Spleen (tissue), 13 donors: ENCODE results near the gene PTBP1. TPM values are rescaled to one million over a fixed set of nuclear protein-coding genes. Genes with fewer than 3 reads are reported as not detected.

Source experiments
- DNase-seq: peaks from one replicate; pipeline ENCODE4 v3.0.0-alpha.2; 2020
- H3K27ac ChIP-seq, 8 donors: fragments of 200-600 bp; sonication (generic) in 7 of 8; 1 replicate in 4 of 8; 2 replicates in 4 of 8; pipeline versions ENCODE4 v1.5.0 to v1.8.0; 2016 to 2021; ENCODE audit warnings: inconsistent platforms in 4 of 8, mild to moderate bottlenecking in 4 of 8, moderate library complexity in 1 of 8
- H3K27me3 ChIP-seq, 7 donors: fragments of 200-600 bp; sonication (generic) in 6 of 7; replicated peaks in 1 of 7; 1 replicate in 4 of 7; 2 replicates in 3 of 7; pipeline versions ENCODE4 v1.5.0 to v1.8.0; 2016 to 2021; ENCODE audit warnings: inconsistent platforms in 3 of 7, mild to moderate bottlenecking in 1 of 7
- H3K36me3 ChIP-seq, 6 donors: fragments of 200-600 bp; sonication (generic) in 5 of 6; 1 replicate in 4 of 6; 2 replicates in 2 of 6; pipeline versions ENCODE4 v1.5.0 to v1.8.0; 2016 to 2021; ENCODE audit warnings: inconsistent platforms in 2 of 6
- H3K4me1 ChIP-seq, 6 donors: fragments of 200-600 bp; sonication (generic) in 5 of 6; 1 replicate in 3 of 6; 2 replicates in 3 of 6; pipeline versions ENCODE4 v1.5.0 to v1.8.0; 2016 to 2021; ENCODE audit warnings: inconsistent platforms in 3 of 6
- H3K4me3 ChIP-seq, 8 donors: fragments of 200-600 bp; sonication (generic) in 7 of 8; 1 replicate in 4 of 8; 2 replicates in 4 of 8; pipeline versions ENCODE4 v1.5.0 to v1.8.0; 2016 to 2021; ENCODE audit warnings: inconsistent platforms in 4 of 8, mild to moderate bottlenecking in 4 of 8, moderate library complexity in 2 of 8
- H3K9me3 ChIP-seq, 8 donors: fragments of 200-600 bp; sonication (generic) in 7 of 8; 1 replicate in 4 of 8; 2 replicates in 4 of 8; pipeline versions ENCODE4 v1.5.0 to v1.8.0; 2016 to 2021; ENCODE audit warnings: inconsistent platforms in 4 of 8
- CTCF ChIP-seq, 11 experiments: fragments of 200-600 bp in 7 of 11; fragments of 450-650 bp in 4 of 11; sonication (generic) in 4 of 11; IDR thresholded peaks in 8 of 11; conservative IDR thresholded peaks in 3 of 11; 1 replicate in 7 of 11; 2 replicates in 4 of 11; pipeline versions ENCODE4 v1.4.0 to v1.8.0; 2016 to 2021; ENCODE audit warnings: antibody characterized with exemption in 11 of 11, inconsistent platforms in 4 of 11, mild to moderate bottlenecking in 1 of 11
- POLR2A ChIP-seq, 3 donors: fragments of 450-650 bp; IDR thresholded peaks; one replicate each; pipeline ENCODE4 v1.5.1; 2017; ENCODE audit warnings: antibody characterized with exemption in 3 of 3, mild to moderate bottlenecking in 1 of 3
- POLR2AphosphoS5 ChIP-seq, 3 donors: sonication (generic); formaldehyde crosslinking; IDR thresholded peaks; one replicate each; pipeline ENCODE4 v1.5.1; 2017; ENCODE audit warnings: antibody characterized with exemption in 3 of 3
- WGBS, 5 donors: extraction: QIAGEN DNeasy Blood & Tissue Kit in 3 of 5; methylation state at CpG; one replicate each; pipeline versions ENCODE4 v1.1.5 to v1.1.7; 2013 to 2018; 5-methylcytosine and 5-hydroxymethylcytosine counted together
- intact Hi-C: fragments of 100-400 bp; cut with DNase I; formaldehyde crosslinking; loops from one replicate; pipeline ENCODE4 v1.15.0; 2023; ENCODE audit warnings: low total_unique reads
- long read RNA-seq, 2 donors: transcript quantifications; one replicate each; lab custom pipeline, GENCODE V29; 2026
- polyA plus RNA-seq, 3 donors: library from polyadenylated mRNA; stranded (reverse); fragments of 200-250 nt; gene quantifications; one replicate each; pipeline ENCODE4 v1.2.1, GENCODE V29; 2013
- total RNA-seq, 7 donors: library from RNA; depleted of rRNA in 3 of 7; stranded (reverse); fragments of >200 nt in 3 of 7; fragmentation: NEBNext Ultra II Directional in 4 of 7; extraction: Animal tissue kit (Norgen Biotek cat#: 25700) in 4 of 7; gene quantifications; one replicate each; pipeline versions ENCODE4 v1.1.0 to v1.2.1, GENCODE V29; 2016 to 2021
- donor health status: healthy with polysubstance abuse.
- donor health status: DM: no; HTN: no; CAD: no; lungs with moderate emphysema.
- donor health status: DM: no; HTN: no; CAD: no.
- donor health status: Bipolar disorder and iron deficiency.
- donor health status: healthy.
- donor health status: DM: no; HTN: no; CAD: no.
- donor health status: DM: yes; HTN: yes; CAD: no.

The PTBP1 gene
- total RNA-seq = 100 to 1,000 TPM; 147 to 305 (median 247) TPM
- polyA plus RNA-seq = 100 to 1,000 TPM in 1 of 3 donors, 10 to 100 TPM in 2; 89.9 to 130 (median 98.6) TPM
- long read RNA-seq, donor 1, transcript PTBP1-201 (14 exons, 3,155 nt) = minor isoform, 5 of 36 reads
- long read RNA-seq, donor 1, transcript PTBP1-203 (15 exons, 3,598 nt) = major isoform, 10 of 36 reads
- long read RNA-seq, donor 1, partial matches to known transcripts = 19 of 36 reads
- long read RNA-seq, donor 1, other reads (novel, unspliced or antisense) = 0 of 36 reads
- long read RNA-seq, donor 2, full-length matches to known transcripts = 14 of 24 reads
- long read RNA-seq, donor 2, partial matches to known transcripts = 10 of 24 reads
- long read RNA-seq, donor 2, other reads (novel, unspliced or antisense) = 0 of 24 reads

- Histone ChIP-seq H3K9me3 (no peaks in the 10 kb centered on the region), H3K36me3 (peaks cover 0 to 29% (median 2%) of the 10 kb centered on the region in 6 donors), H3K4me1 (peaks cover 41 to 68% (median 52%) of the 10 kb centered on the region in 6 donors), H3K27ac (peak within 1 kb of the TSS; percentile 93 to 100 (median 99)), H3K27me3 (no peaks in the 10 kb centered on the region), H3K4me3 (peak within 1 kb of the TSS; percentile 80 to 99 (median 91))
- 0 to 1% (median 1%) methylated on average over 37 to 83 of the region's 83 CpGs for WGBS, 5 donors
- DNase-seq = peak; percentile 100
- TF ChIP-seq CTCF (IDR thresholded peaks at IDR 0.05 in 8 of 11, conservative IDR thresholded peaks at IDR 0.05 in 3 of 11) (peak in 7 of 11 experiments; percentile 24 to 55 (median 31)), POLR2AphosphoS5 (IDR thresholded peaks at IDR 0.05) (peak; percentile 86 to 95 (median 90)), POLR2A (IDR thresholded peaks at IDR 0.05) (no peak)
- intact Hi-C loops = no loop called here
Observed at GRCh38 chr19:796692-797527, at the start of gene PTBP1. Gene PTBP1 (plus strand): TSS chr19:797452. CDS start chr19:797498, 46 bp downstream.

- 82 to 97% (median 90%) methylated on average over 10 to 14 of the region's 14 CpGs for WGBS, 5 donors
- H3K9me3 ChIP-seq = peaks cover 0 to 48% (median 26%) of the 10 kb centered on the region in 8 donors
- no peak overlapping the region for H3K4me3 ChIP-seq
- DNase-seq = no peak
- H3K27me3 ChIP-seq = peaks cover 0 to 28% (median 9%) of the 10 kb centered on the region in 7 donors
- peaks cover 0 to 18% (median 2%) of the 10 kb centered on the region in 6 donors for H3K4me1 ChIP-seq
- no peak for TF ChIP-seq POLR2A (IDR thresholded peaks at IDR 0.05)
- H3K27ac ChIP-seq = no peak overlapping the region
- intact Hi-C loops = no loop called here
- H3K36me3 ChIP-seq = peaks cover 0 to 17% (median 0%) of the 10 kb centered on the region in 6 donors
Observed at GRCh38 chr19:748274-748598, 49.0 kb upstream of the PTBP1 start.

- intact Hi-C loops = no loop called here
- 73 to 85% (median 82%) methylated on average over 11 to 14 of the region's 14 CpGs for WGBS, 5 donors
- Histone ChIP-seq H3K27me3 (peaks cover 0 to 32% (median 9%) of the 10 kb centered on the region in 7 donors), H3K4me3 (no peak overlapping the region), H3K9me3 (peaks cover 0 to 32% (median 15%) of the 10 kb centered on the region in 8 donors), H3K27ac (no peak overlapping the region), H3K36me3 (peaks cover 0 to 17% (median 0%) of the 10 kb centered on the region in 6 donors), H3K4me1 (peaks cover 0 to 20% (median 0%) of the 10 kb centered on the region in 6 donors)
- TF ChIP-seq POLR2AphosphoS5 (IDR thresholded peaks at IDR 0.05) = no peak
- no peak for TF ChIP-seq CTCF (IDR thresholded peaks at IDR 0.05 in 8 of 11, conservative IDR thresholded peaks at IDR 0.05 in 3 of 11)
- no peak for TF ChIP-seq POLR2A (IDR thresholded peaks at IDR 0.05)
- no peak for DNase-seq
Observed at GRCh38 chr19:749811-750210, 47.4 kb upstream of the PTBP1 start.

- Histone ChIP-seq H3K4me3 (no peak within 1 kb of the TSS), H3K27me3 (peaks cover 0 to 32% (median 9%) of the 10 kb centered on the region in 7 donors), H3K9me3 (peaks cover 0 to 24% (median 15%) of the 10 kb centered on the region in 8 donors), H3K27ac (no peak within 1 kb of the TSS), H3K4me1 (peaks cover 0 to 12% (median 0%) of the 10 kb centered on the region in 6 donors), H3K36me3 (peaks cover 0 to 17% (median 0%) of the 10 kb centered on the region in 6 donors)
- no peak for TF ChIP-seq CTCF (IDR thresholded peaks at IDR 0.05 in 8 of 11, conservative IDR thresholded peaks at IDR 0.05 in 3 of 11)
- TF ChIP-seq POLR2A (IDR thresholded peaks at IDR 0.05) = no peak
- no peak for TF ChIP-seq POLR2AphosphoS5 (IDR thresholded peaks at IDR 0.05)
- 70 to 82% (median 72%) methylated on average over 8 to 31 of the region's 31 CpGs for WGBS, 5 donors
- intact Hi-C loops = no loop called here
- DNase-seq = no peak
Observed at GRCh38 chr19:750640-751423, 46.4 kb upstream of the PTBP1 start, which contains the start of gene MISP. Gene MISP (plus strand): TSS chr19:751112. CDS start chr19:756947, 5,835 bp downstream.
